HG03135 (cell line): ENCODE data around the gene RPL36AL.
"Not testable (repeated sequence)": the region's sequence is repeated elsewhere in the genome, so short reads cannot be mapped to it uniquely, and the experiment has no call there.

Experiments used
- ATAC-seq: cut with Tn5 transposase; IDR thresholded peaks from one replicate; pipeline ENCODE4 v1.9.1; 2021; ENCODE audit warnings: mild to moderate bottlenecking, moderate library complexity; ENCODE audit not compliant: unreplicated experiment

Gene RPL36AL

DNA sequence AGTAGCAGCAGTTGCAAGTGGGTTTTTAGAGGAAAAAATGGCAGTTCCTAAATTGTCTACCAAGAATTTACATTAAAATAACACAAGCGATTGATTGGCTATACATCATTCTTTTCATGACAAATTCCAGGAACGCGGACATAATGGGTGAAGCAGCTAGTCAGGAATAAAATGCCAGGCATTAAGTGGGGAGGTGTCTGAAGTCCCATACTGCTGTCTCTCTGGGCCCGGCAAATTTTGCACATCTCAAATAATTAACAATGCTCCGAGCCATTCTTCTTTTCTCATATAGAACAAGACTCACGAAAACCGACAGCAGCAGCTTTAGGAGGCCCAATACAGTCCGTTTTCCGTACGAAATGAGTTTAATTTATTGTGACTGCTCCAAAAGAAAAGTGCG lies 696 bp downstream of the RPL36AL start:
- ATAC-seq = no peak

DNA sequence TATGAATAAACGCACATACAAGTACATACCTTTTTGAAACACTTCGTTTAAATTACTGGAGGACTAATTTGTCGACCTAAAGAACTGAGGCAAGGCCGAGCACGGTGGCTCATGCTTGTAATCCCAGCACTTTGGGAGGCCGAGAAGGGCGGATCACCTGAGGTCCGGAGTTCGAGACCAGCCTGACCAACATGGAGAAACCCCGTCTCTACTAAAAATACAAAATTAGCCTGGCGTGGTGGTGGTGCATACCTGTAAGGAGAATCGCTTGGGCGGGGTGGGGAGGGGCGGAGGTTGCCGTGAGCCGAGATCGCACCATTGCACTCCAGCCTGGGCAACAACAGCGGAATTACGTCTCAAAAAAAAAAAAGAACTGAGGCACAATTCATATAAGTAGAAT lies 1.2 kb downstream of the RPL36AL start:
- ATAC-seq = not testable (repeated sequence)

DNA sequence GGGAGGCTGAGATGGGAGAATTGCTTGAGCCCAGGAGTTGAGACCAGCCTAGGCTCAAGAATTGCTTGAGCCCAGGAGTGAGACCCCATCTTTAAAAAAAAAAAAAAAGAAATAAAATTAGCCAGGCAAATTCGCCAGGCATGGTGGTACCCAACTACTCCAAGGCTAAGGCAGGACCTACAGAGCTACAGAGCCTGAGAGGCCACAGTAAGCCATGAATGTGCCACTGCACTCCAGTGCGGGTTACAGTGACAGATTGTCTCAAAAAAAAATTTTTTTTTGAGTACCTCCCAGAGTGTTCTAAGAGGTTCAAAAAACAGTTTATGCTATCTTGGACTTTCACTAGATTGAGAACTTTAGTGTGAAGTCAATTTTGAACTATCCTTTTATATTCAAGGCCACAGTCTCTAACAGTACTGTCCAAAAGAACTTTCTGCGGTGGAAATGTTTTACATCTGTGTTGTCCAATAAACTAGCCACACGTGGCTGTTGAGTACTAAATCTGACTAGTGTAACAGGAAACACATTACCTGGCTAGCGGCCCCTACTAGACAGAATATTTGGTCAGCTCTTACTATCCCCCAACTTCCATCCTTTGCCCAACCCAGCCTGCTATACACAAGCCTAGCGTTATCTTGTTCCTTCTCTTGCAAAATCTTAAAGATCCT lies 2.4 kb downstream of the RPL36AL start:
- ATAC-seq = no peak

DNA sequence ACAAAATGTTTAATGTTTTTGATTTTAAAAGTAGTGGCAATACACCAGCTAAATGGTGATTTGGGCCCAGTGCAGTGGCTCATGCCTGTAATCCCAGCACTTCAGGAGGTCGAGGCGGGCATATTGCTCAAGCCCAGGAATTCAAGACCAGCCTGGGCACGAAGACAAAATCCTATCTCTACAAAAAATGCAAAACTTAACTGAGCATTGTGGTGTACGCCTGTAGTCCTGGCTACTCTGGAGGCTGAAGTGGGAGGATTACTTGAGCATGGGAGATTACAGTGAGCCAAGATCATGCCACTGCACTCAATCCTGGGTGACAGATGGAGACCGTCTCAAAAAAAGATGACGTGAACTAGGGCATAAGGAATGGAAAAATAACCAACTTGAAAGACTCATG lies 4.7 kb downstream of the RPL36AL start:
- no peak for ATAC-seq

DNA sequence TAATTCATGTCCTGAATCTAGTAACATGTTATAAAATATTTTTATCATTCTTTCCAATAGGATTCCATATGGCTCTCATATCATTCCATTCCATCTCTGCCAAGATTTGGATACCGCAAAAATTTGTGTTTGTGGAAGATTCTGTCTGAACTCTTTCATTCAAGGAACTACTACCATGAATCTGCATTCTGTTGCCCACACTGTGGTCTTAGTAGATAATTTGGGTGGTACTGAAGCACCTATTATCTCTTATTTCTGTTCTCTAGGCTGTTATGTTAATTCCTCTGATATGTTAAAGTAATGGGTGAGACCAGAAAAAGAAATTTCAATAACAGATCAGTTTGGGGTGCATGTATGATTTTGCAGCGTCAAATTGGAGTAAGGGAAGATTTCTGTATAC lies 6.2 kb downstream of the RPL36AL start:
- ATAC-seq = no peak

DNA sequence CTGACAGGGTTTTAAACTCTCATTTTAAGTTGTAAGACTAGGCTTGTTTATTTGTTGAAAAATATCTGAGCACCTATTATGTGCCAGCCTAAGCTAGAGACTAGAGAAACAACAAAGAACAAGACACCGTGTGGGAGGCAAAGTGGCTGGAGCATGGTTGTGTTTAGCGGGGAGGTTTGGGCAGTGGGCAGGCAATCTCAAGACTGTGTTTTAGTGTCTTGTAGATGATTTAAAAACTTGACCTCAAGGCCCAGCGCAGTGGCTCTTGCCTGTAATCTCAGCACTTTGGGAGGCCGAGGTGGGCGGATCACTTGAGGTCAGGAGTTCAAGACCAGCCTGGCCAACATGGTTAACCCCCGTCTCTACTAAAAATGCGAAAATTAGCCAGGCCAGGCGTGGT lies 7.8 kb downstream of the RPL36AL start:
- ATAC-seq = no peak

DNA sequence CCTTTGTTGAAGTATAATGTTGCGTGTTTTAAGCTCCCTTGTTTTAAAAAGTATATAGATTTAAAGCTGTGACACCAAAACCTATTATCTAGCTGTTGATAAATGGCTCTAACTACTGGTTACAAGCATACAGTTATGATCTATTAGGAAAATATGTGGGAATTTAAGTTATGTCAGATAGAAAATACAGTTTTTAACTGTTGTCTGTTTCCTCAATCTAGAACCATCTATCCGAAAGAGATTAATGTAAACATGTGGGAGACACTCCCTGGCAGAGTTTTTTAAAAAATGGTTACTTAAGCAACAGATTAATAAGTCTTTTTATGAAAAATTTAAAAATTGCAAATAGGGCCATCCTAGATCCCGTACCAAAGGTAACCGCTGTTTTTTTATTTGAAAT lies 8.2 kb downstream of the RPL36AL start:
- ATAC-seq = no peak

DNA sequence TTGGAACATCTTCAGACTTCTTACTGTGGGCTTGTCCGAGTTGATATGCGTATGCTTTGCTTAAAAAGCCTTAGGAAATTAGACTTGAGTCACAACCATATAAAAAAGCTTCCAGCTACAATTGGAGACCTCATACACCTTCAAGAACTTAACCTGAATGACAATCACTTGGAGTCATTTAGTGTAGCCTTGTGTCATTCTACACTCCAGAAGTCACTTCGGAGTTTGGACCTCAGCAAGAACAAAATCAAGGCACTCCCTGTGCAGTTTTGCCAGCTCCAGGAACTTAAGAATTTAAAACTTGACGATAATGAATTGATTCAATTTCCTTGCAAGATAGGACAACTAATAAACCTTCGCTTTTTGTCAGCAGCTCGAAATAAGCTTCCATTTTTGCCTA lies 12.8 kb downstream of the RPL36AL start:
- ATAC-seq = no peak

DNA sequence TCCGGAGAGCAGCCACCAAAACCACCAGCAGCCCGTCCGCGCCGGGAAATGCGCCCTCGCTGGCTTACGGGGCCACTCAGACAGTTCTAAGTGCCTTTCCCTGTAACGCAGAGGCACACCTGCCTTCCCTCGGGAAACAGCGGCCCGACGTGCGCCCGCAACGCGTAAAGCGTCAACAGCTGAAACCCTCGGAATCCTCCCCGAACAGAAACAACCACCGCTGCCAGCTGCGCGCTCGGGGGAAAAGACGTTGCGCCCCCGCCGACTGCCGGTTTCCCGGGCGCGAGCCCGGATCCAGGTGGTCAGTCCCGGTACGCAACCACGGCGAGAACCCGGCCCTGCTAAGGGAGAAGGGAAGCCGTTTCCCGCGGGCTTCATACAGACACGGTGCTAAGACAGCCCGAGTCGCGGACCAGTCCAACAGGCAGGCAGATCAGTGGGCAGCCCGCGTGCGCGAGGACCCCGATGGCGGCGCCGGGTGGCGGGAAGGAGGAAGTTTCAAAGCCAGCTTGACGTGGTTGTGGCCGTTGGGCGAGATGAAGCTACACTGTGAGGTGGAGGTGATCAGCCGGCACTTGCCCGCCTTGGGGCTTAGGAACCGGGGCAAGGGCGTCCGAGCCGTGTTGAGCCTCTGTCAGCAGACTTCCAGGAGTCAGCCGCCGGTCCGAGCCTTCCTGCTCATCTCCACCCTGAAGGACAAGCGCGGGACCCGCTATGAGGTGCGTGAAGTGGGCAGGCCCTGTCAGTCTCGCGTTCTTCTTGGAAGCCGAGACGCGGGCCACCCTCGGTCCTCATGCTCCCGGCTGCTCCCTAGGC lies 21.7 kb downstream of the RPL36AL start, which contains the start of gene LRR1:
TSS of gene LRR1 (plus strand) at position 456 of the 816 bp plus-strand sequence. CDS start at position 537, 81 bp downstream.
- peak; percentile 55 for ATAC-seq

DNA sequence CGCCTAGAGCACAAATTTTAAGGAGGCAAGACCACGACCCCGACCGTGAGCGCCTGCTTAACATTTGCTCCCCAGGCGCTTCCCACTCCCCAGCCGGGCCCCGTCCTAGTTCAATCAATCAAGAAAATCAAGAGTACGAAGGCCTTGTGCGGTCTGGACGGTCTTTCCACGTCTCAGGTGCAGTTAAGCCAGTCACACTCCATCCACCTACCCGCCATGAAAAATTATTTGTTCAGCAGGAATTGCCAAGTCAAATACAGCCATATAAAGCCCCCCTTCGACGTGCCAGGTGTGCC lies 22.3 kb downstream of the RPL36AL start:
- peak; percentile 0 for ATAC-seq

DNA sequence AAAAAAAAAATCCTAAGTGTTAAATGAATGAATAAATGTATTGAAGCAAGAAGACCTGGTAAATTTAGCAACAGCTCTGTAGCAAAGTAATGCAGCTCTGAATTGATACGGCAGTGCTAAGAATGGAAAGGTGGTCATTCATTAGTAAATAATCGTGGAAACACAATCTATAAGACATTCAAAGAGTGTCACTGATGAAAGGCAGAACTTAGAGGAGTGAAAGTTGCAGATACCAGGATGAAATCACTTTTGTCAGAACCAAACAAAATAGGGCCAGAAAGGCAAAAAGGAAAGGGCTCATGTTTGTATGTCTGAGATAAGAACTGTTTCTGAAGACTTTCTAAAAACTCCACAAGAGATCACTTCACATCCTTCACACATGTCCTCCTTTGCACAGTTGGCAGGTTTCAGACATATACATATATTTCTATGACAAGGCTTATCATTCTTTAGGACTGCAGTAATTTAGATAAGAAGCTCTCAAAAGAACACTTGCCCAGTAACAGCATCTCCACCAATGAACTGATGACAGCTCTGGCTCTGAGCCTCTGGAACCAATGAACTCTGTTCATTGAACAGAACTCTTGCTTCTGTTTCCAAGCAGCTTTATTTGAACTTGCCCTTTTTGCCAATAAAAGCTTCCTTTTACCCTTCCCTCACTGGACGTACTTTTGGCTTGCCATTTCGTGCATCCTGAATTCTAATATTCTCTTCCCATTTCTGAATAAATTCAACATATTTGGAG lies 25.9 kb downstream of the RPL36AL start:
- no peak for ATAC-seq

DNA sequence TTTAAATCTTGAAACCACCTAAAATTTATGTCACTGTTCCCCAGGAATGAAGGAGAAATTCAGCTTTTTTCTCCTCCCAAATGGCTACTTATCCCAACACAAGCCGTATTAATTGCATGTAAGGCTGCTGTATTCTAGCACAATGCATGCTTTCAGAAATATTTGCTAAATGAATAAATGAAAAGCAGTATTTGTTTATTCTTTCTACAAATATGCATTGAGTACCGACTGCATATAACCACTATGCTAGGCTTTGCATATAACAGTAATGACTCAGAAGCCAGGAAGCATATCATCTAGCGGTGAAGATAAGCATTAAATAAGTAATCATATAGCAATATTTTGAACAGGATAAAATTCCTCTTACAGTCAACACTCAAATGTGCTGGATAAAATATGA lies 27.4 kb downstream of the RPL36AL start:
- ATAC-seq = no peak

DNA sequence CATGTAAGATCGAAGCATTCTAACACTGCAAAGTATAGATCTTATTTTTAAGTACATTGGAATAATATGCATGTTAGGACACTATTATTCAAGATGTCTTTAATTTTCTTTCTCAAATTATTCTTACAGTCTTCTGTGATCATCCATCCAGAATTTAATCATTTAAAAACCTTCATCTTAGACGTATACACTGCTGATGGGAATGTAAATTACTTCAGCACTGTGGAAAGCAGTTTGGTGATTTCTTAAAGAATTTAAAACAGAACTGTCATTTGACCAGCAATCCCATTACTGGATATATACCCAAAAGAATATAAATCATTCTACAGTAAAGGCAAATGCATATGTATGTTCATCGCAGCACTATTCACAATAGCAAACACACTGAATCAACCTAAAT lies 31.0 kb downstream of the RPL36AL start:
- no peak for ATAC-seq

DNA sequence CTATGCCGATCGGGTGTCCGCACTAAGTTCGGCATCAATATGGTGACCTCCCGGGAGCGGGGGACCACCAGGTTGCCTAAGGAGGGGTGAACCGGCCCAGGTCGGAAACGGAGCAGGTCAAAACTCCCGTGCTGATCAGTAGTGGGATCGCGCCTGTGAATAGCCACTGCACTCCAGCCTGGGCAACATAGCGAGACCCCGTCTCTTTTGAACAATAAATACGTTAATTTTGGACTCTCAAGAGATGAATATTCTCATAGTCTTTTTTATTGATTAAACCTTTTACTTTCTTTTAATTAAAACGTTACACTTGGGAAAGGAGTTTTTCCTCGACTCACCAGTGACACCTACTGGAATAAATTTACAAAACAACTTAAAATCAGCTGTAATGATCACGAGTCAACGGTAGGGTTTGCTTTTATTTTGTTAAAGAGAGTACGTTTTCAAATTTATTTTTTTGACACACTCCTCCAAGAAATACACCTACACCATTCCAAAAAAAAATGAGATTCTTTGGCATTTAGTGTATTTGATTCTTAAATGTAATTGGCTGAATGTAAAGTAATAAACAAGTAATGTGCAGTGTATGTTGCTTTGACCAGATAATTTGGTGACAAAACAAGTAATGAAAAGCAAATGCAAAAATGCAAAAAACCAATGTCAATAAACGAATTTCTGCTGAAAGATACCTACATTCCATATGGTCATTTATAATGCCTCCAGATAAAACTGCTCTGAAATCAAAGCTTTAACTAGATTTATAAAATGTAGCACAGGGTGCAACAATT lies 33.6 kb downstream of the RPL36AL start:
- ATAC-seq = peak; percentile 29

DNA sequence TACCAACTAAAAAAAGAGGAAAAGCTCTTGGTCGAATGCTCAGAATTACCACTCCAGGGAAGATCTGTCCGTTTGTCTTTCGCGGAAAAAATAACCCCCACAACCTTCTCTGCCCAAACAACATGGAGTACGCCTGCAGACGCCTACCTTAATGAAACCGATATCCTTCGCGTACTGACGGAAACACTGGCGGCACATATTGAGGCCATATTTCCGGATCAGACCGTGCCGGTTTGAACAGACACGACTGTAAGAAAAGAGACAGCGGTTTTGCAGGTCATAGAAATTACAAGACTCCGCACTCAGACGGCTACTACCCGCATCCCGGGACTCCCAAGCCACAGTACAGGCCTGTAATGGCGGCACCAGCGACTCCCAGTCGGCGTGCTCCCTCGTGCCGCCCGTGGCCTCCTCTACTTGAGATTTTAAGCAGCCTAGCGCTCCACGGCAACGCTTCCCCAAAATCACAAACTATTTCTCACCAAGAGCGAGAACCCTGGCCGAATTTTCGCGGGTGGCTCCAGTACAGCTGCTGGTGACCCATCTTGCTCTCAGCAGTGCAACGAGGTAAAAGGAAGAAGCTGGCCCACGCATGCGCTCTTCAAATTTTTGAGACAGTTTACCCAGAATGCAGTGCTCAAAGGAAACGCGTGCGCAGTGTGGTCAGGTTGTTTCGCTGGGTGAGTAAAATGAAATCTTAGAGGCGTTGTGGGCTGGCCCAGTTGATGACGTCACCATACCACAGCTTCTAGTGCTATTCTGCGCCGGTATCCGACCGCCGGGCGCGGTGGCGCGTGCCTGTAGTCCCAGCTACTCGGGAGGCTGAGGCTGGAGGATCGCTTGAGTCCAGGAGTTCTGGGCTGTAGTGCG lies 34.4 kb downstream of the RPL36AL start, which contains the start of gene RPS29:
TSS of gene RPS29 (minus strand) at position 578 of the 870 bp plus-strand sequence. CDS start at position 544, 34 bp downstream.
- peak; percentile 88 for ATAC-seq

DNA sequence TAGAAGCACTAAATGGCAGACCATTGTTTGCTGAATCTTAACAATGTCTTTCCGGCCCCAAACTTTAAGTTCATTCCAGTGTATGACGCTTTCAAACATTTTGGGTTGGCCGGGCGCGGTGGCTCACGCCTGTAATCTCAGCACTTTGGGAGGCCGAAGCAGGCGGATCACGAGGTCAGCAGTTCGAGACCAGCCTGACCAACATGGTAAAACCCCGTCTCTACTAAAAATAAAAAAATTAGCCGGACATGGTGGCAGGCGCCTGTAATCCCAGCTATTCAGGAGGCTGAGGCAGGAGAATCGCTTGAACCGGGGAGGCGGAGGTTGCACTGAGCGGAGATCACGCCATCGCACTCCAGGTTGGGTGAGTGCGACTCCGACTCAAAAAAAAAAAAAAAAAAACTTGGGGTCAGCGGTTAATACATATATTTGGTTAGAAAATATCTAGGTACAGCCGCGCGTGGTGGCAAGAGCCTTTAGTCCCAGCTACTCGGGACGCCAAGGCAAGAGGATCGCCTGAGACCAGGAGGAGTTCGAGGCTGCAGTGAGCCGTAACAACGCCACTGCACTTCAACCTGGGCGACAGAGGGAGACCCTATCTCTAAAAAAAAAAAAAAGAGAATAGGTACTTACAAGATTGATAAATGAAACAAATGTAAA lies 35.3 kb downstream of the RPL36AL start:
- not testable (repeated sequence) for ATAC-seq

DNA sequence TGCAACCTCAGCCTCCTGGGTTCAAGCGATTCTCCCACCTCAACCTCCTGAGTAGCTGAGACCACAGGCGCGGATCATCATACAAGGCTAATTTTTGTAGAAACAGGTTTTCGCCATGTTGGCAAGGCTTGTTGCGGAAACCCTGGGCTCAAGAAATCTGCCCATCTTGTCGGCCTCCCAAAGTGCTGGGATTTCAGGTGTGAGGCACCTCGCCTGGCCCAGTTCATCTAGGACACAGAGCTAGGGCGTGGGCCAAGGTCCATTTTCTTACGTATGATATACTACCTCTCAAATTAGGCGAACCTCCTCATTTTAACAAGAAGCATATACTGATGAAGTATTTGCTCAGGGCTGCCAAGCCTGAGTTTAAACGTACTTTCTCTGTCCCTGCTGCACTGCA lies 36.4 kb downstream of the RPL36AL start:
- no peak for ATAC-seq

DNA sequence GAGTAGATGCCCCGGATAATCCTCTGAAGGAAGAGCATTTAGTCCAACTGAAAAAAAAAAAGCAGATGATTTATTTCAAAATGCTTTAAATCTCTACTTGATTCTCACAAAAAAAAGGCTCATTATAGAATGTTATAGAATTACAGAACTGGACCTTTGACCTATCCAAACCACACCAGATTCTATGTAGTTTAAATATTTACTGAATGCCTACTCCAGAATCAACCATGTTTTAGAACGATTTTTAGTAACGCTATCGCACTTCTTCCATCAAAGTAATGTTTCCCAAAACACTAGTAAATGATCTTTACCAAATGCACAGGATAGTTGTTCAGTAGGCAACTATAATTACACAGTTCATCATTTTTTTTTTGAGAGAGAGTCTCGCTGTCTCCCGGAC lies 36.8 kb downstream of the RPL36AL start:
- no peak for ATAC-seq
